ENCODE results near the gene ESF1.

The ESF1 gene

GRCh38 chr20:13672690-13673089, 112.0 kb downstream of the ESF1 start:
- no peak for DNase-seq

GRCh38 chr20:13671916-13672378, 112.8 kb downstream of the ESF1 start:
- DNase-seq = no peak

- no peak for DNase-seq
Observed at GRCh38 chr20:13671512-13671911, 113.2 kb downstream of the ESF1 start.

DNA sequence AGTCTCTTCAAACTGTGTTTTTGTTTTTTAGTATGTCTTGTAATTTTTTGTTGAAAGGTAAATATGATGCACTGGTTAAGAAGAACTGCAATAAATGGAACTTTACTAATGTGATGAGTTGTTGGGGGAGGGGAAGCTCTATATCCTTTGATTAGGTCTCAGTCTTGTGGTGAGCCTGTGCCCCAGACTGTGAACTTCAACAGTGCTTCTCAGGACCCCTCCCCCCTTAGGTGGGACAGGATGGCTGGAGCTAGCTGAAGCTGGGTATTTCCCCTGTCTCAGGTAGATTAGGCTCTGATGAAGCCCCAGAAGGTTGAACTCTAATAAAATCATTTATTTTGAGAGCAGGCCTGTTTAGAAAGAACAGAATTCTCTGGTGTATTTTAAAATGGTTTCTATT, 114.6 kb downstream of the ESF1 start:
- no peak for DNase-seq

DNA sequence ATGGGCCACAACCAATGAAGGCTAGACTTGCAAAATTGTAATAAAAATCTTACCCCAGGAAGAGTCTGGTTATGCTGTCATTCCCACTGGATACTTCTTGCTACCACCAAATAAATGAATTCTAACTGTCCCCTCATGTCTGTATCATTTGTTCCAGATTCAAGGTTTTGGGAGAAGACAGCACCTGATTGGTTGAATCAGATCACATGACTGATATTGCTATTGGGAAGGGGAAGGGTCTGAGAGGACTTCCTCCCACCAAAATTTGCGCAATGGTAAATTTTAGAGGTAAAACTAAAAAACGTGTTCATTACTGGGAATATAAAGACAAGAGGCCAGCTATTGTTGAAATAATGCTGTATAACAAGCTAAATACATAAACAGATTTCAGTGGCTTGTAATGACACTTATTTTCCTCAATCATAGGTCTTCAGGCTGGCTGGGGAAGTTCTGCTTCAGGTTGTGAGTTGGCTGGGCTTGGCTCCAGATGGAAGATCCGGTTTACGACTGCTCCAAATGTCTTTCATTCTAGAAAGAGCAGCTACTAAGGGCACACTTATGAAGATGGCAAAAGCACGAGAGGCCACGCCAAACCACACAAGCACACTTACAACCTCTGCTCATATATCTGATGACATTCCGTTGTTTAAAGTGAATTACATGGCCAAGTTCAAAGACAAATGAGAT, 118.9 kb downstream of the ESF1 start:
- no peak for DNase-seq

Measured in amniotic stem cell (primary cell).